ENCODE measurements around the gene GNG3. TPM values are rescaled to one million over a fixed set of nuclear protein-coding genes. Genes with fewer than 3 reads are reported as not detected.
A peak's percentile ranks its signal among the peaks of the same experiment; 100 is the strongest.
"Not testable (repeated sequence)": the region's sequence is repeated elsewhere in the genome, so short reads cannot be mapped to it uniquely, and the experiment has no call there.

GNG3 gene
- total and polyA plus RNA-seq, 2 experiments from 2014 or later, result 2.1 to 7.2 TPM

GRCh38 chr11:62689421-62690183 is 17.9 kb upstream of the GNG3 start, which contains the start of gene LRRN4CL:
LRRN4CL (minus strand) TSS chr11:62689530; CDS start chr11:62688508, 1,022 bp downstream.
- H3K4me1 ChIP-seq (ENCODE audit: insufficient read depth), result peaks cover 8% of the 10 kb centered on the region
- peaks cover 13% of the 10 kb centered on the region for H3F3A ChIP-seq (replicated peaks; ENCODE audit: low read depth)
- H3K27ac ChIP-seq (ENCODE audit: low read depth), result no peak within 1 kb of the TSS
- peak within 1 kb of the TSS; percentile 53 for H3K27ac Mint-ChIP-seq
- TF ChIP-seq STAT1 (IDR thresholded peaks at IDR 0.05; ENCODE audit: unreplicated experiment) (no peak), EZH2phosphoT487 (IDR thresholded peaks at IDR 0.05; ENCODE audit: unreplicated experiment) (no peak), ZNF462 (CRISPR knock-in tag; IDR thresholded peaks at IDR 0.05) (no peak), POLR2AphosphoS5 (IDR thresholded peaks at IDR 0.05; ENCODE audit: low read depth) (no peak; the same call in 1 of the 2 replicates), REST (IDR thresholded peaks at IDR 0.05; ENCODE audit: unreplicated experiment) (no peak), NANOG (IDR thresholded peaks at IDR 0.05; ENCODE audit: borderline replicate concordance) (no peak)
- no peaks in the 10 kb centered on the region for H3K79me2 ChIP-seq (replicated peaks; ENCODE audit: insufficient read depth)
- H3K4me1 Mint-ChIP-seq, result peaks cover 15% of the 10 kb centered on the region; the same call in 2 of the 3 replicates
- peak within 1 kb of the TSS; percentile 99 for H2AFZ ChIP-seq
- H4K20me1 ChIP-seq (replicated peaks; ENCODE audit: insufficient read depth), result no peaks in the 10 kb centered on the region
- H3K4me2 ChIP-seq, result peak within 1 kb of the TSS; percentile 82
- peaks cover 20% of the 10 kb centered on the region for H3K27me3 ChIP-seq (ENCODE audit: insufficient read depth)
- peaks cover 7% of the 10 kb centered on the region for H3K27me3 Mint-ChIP-seq (ENCODE audit: insufficient read depth, low read depth, poor library complexity)
- ATAC-seq (no peak), DNase-seq (ENCODE audit: low spot score) (no peak)
- no peaks in the 10 kb centered on the region for H3K9me3 Mint-ChIP-seq
- H3K36me3 ChIP-seq (ENCODE audit: insufficient read depth), result no peaks in the 10 kb centered on the region; the same call in 1 of the 2 replicates
- peaks cover 33% of the 10 kb centered on the region for H3K36me3 Mint-ChIP-seq (ENCODE audit: low read depth)
- H3K9me2 ChIP-seq (ENCODE audit: insufficient read depth), result no peaks in the 10 kb centered on the region
- H3K4me3 Mint-ChIP-seq, result peak within 1 kb of the TSS; percentile 7; the same call in 2 of the 3 replicates
- H3K4me3 ChIP-seq, result peak within 1 kb of the TSS; percentile 56

- Mint-ChIP-seq H3K4me1 (peaks cover 18% of the 10 kb centered on the region; the same call in 2 of the 3 replicates), H3K27me3 (ENCODE audit: insufficient read depth, low read depth, poor library complexity) (peaks cover 10% of the 10 kb centered on the region), H3K36me3 (ENCODE audit: low read depth) (peaks cover 43% of the 10 kb centered on the region)
- not testable (repeated sequence) for H3K27ac Mint-ChIP-seq; H3K36me3 ChIP-seq (ENCODE audit: insufficient read depth); ATAC-seq; H3K9me3 Mint-ChIP-seq; H3K27me3 ChIP-seq (ENCODE audit: insufficient read depth); H3K79me2 ChIP-seq (replicated peaks; ENCODE audit: insufficient read depth); H3K27ac ChIP-seq (ENCODE audit: low read depth); H3K4me2 ChIP-seq; H4K20me1 ChIP-seq (replicated peaks; ENCODE audit: insufficient read depth); H3K9me2 ChIP-seq (ENCODE audit: insufficient read depth); H3K4me3 ChIP-seq; H3F3A ChIP-seq (replicated peaks; ENCODE audit: low read depth); DNase-seq (ENCODE audit: low spot score); H3K4me3 Mint-ChIP-seq; H2AFZ ChIP-seq; H3K4me1 ChIP-seq (ENCODE audit: insufficient read depth)
Observed at GRCh38 chr11:62693624-62694023, 13.9 kb upstream of the GNG3 start.

All from GM23338 (cell line).